SW 1271 (cell line): ENCODE results near the gene ITIH3.

ENCODE experiments used
- DNase-seq, 2 experiments: peaks; one replicate each; lab custom pipeline; 2025; lab: John Stamatoyannopoulos, UW

ITIH3 gene

DNA sequence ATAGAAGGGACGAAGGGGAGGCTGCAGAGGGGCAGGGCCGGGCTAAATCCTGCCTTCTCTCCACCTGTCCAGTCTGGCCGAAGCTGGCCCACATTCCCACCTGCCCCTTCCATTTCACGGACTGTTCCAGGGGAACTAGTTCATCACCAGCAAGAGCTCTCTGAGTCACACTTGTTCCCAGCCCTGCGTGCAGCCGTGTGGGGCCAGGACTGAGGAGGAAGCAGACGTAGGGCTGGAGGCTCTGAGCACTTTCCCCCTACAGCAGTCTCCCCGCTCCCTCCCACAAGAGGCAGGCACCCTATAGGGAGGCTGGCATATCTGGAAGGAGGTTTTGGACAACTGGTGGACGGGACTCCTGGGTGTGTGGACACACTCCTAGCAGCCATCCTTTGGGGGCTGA is 32.8 kb downstream of the ITIH3 start:
- no peak for DNase-seq

DNA sequence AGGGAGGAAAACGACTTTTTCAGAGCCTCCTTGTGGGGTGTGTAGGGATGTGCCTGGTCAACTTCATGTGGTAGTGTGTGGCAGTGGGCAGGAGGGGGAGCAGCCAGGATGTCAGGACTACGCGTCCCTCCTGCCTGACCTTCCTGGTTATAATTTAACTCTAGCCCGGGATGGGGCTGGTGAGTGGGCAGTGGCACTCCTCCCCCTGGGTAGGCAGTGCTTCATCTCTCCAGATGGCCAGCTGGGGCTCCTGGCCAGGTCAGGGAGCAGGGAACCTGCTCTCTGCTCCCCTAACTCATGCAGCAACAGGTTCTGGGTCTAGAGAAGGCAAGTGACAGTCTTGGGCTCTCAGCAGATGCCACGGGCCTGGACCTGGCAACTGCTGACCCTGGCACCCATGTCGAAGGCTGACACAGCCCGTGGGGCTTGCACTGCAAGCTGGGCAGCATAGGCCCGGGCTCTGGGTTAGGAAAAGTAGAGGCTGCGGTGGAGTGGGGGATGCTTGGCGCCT is 33.3 kb downstream of the ITIH3 start:
- no peak for DNase-seq

DNA sequence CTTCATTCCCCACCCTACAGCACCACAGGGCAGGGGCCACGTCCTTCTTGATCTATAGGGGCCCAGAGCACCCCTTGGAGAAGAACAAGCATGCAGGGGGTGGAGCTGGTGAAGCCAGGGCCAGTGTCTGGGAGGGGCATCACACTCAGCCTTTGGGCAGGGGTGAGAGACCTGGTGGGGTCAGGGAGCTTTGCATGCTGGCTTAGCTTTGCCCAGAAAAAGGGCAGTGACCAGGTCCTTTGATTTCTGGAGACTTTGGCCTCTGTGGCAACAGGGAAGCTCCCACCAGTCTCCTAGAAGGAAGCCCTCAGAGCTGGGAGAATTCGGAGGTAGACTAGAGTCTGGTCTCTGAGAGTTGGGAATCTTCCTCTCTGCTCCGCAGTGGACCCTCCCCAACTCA is 34.9 kb downstream of the ITIH3 start:
- no peak for DNase-seq

- DNase-seq, result no peak
Measured at GRCh38 chr3:52829906-52830463, 35.4 kb downstream of the ITIH3 start.

DNA sequence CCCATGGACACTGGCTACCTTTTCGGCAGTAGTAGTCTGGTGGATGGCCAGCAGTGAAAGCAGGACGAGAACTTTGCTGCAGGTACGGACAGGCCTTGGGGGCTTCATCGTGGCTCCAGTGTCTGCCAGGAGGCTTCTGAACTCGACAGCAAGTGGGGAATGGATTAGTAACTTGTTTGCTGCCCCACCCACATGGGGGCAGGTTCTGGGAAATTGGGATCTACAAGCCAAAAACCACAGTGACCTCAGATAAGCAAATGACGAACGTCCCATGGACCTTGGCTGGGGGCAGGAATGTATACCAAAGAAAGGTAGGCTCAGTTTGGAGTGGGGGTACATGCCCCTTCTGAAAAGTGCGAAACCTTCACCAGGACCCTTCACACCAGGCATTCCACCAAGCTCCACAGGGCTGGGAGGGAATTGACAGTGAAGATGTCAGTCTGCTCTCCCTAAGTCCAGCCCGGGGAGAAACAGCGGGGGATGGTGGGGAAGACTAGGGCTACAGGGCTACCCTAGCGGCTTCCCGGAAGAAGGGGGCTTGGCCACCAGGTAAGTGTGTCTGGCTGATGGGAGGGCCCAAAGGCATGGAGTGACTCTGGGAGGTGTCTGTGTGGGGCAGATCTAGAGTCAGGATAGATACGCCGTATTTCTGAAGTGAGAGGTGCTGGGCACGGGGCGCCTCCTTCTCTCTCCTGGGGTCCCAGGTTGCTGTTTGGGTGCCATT is 36.1 kb downstream of the ITIH3 start, which contains the start of gene ITIH4:
TSS of gene ITIH4 (minus strand) at position 138 of the 724 bp plus-strand sequence. CDS start at position 108, 30 bp downstream.
- no peak for DNase-seq

- peak in 1 of 2 experiments; percentile 32 for DNase-seq
Measured at GRCh38 chr3:52831500-52832301, 37.1 kb downstream of the ITIH3 start.

GRCh38 chr3:52833202-52833601 is 38.6 kb downstream of the ITIH3 start:
- no peak for DNase-seq

DNA sequence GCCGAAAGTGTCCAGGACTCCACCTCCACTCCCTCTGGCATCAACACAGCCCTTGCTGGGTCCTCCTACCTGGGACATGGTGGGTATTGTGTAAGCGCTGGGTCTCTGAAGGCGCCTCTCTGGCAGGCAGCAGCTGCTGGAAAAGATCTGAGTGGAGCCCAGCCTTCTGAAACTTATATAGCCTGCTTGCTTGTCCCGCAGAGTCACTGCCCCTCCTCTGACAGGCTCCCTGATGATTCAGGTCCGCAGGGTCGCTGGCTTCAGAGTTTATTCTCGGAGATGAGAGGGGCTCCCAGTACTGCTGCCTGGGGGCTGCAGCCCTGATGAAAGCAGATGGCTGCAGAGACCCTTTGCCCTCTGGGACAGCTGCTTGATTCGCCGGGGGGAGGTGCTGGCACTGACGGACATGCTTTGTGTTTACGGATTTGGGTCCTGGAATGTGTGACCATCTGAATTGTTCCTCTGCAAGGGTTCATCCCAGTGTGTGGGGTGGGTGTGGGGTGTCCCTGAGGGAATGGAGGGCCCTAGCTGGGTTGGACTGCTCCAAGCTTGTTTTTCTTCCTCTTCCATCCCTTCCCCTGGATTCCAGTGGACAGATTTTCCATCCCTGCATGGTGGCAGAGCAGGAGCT is 40.4 kb downstream of the ITIH3 start, which contains the start of gene MUSTN1:
TSS of gene MUSTN1 (minus strand) at position 149 of the 631 bp plus-strand sequence. CDS start at position 78, 71 bp downstream.
- no peak for DNase-seq

DNA sequence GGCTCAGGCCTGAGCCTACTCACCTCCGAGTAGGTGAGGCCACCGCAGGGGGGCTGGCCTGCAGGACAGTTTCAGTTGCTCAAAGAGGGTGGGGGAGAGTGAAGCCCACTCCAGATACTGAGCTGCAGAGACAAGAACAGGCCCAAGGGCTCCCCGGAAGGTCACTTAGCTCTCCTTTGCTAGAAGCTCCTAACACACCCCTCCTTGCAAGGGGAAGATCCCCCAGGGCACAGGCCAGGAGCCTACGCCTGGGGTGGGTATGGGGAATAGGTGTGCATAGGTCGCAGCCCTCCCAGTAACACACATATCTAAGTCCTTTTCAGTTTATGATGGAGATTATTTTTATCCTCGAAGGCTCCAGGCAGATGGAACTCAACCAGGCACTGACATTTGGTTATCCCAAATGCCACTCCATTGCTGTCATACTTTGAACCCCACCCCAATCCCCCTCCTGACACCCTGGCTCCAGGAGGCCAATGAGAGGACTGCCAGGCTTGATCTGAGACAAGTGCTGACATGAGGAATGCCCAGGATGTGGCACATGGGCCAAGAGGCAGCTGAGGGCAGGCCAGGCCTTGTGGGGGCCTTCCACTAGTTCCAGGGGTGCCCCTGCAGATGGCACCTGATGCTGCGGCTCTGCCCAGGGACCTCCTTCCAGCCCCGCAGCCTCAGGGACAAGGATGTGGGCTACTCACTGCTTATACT is 41.3 kb downstream of the ITIH3 start:
- no peak for DNase-seq

GRCh38 chr3:52836471-52836845 is 41.9 kb downstream of the ITIH3 start:
- DNase-seq, result no peak

- no peak for DNase-seq
Measured at GRCh38 chr3:52836986-52837385, 42.4 kb downstream of the ITIH3 start.

- DNase-seq, result no peak
Measured at GRCh38 chr3:52838561-52839267, 44.1 kb downstream of the ITIH3 start.

DNA sequence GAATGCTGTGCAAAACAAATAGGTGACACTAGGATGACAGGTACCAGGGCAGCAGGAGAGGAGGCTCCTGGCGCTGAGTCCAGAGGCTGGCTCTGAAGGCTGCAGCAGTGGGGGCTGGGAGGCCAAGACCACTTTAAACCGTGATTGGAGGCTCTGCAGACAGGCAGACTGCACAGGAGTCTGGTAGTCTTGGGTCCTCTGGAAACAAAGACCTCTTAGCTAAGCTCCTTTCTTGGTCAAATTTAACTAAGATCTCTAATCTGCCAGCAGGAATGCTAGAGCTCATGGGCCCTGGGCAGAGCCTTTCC is 44.6 kb downstream of the ITIH3 start:
- no peak for DNase-seq

- no peak for DNase-seq
Measured at GRCh38 chr3:52839892-52840545, 45.4 kb downstream of the ITIH3 start.

- no peak for DNase-seq
Measured at GRCh38 chr3:52841211-52841980, 46.8 kb downstream of the ITIH3 start.

- no peak for DNase-seq
Measured at GRCh38 chr3:52841981-52842340, 47.4 kb downstream of the ITIH3 start.

DNA sequence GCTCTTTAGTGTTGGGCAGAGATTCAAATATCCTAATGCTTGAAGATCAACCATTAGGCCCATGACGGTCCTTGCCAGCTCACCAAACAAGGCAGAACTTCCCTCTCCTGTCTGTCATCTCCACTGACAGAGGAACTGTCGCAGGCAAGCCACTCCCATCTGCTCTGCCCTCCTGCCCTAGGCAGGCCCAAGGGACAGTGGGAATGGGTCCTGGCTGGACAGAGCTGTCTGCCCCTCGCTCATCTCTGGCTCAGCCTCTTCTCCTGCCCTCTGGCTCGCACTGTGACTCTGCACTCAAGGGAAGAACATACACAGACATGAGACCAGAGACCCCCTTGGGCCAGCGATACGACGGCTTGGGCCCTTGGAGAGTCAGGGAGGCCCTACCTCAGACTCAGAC is 47.8 kb downstream of the ITIH3 start:
- DNase-seq, result no peak

DNA sequence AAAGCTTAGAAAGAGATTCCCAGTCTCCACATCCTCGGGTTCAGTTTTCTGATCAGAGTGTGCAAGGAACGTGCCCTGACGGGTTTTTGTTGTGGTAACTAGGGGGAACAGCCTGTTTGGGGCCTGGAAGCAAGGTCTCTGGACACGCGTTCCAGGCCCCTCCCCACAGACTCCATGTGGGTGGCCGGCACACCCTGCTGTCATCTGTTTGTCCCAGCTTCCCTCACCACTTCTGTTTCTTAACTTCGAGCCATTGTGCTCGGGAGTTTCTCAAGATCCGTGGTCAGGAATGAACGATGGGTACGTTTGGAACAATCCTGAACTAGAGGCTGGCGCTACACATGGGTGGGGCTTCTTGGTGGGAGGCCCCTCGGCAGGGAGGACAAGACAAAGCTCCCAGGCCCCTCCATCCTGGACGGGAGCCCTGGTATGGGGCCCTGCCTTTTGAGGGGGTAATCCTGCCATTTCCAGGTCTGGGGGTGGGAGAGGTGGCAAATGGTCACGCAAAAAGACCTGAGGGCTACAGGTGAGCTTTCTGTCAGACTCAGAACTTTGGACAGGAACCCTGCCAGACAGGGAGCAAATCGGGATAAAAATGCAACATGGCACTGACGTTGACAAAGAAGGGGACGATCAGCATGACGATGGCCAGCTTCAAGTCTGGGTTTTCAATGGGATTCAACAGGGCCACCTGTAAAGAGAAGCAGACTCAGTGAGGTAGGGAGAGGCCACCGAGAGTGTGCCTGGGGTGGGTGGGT is 48.7 kb downstream of the ITIH3 start:
- no peak for DNase-seq

GRCh38 chr3:52843881-52844280 is 49.3 kb downstream of the ITIH3 start:
- DNase-seq, result no peak
